Activated CD8-positive, alpha-beta memory T cell treated with anti-CD3 and anti-CD28 coated beads, Interleukin-2, amount 50 U/mL, for 1 hour (primary cell): ENCODE results near the gene SGSM1.
"Not testable (repeated sequence)": the region's sequence is repeated elsewhere in the genome, so short reads cannot be mapped to it uniquely, and the experiment has no call there.

ENCODE experiments used
- DNase-seq: peaks from one replicate; pipeline ENCODE4 v3.0.0-alpha.2; 2020; ENCODE audit errors: extremely low read depth

SGSM1 gene

GRCh38 chr22:24837517-24837916 is 31.5 kb downstream of the SGSM1 start:
- DNase-seq, result not testable (repeated sequence)

- DNase-seq, result no peak
Observed at GRCh38 chr22:24841261-24841660, 35.2 kb downstream of the SGSM1 start.

GRCh38 chr22:24843048-24843447 is 37.0 kb downstream of the SGSM1 start:
- DNase-seq, result no peak

GRCh38 chr22:24845041-24845898 is 39.3 kb downstream of the SGSM1 start:
- no peak for DNase-seq

GRCh38 chr22:24847490-24847889 is 41.5 kb downstream of the SGSM1 start:
- no peak for DNase-seq

- no peak for DNase-seq
Observed at GRCh38 chr22:24848559-24849168, 42.7 kb downstream of the SGSM1 start.

- DNase-seq, result no peak
Observed at GRCh38 chr22:24855794-24856193, 49.8 kb downstream of the SGSM1 start.

- no peak for DNase-seq
Observed at GRCh38 chr22:24857576-24857975, 51.6 kb downstream of the SGSM1 start.

GRCh38 chr22:24859587-24859986 is 53.6 kb downstream of the SGSM1 start:
- no peak for DNase-seq

- DNase-seq, result no peak
Observed at GRCh38 chr22:24865508-24865907, 59.5 kb downstream of the SGSM1 start.

- no peak for DNase-seq
Observed at GRCh38 chr22:24867323-24868022, 61.5 kb downstream of the SGSM1 start.

GRCh38 chr22:24868979-24869378 is 63.0 kb downstream of the SGSM1 start:
- no peak for DNase-seq

GRCh38 chr22:24871611-24872205 is 65.7 kb downstream of the SGSM1 start:
- DNase-seq, result no peak

- DNase-seq, result no peak
Observed at GRCh38 chr22:24873226-24873625, 67.2 kb downstream of the SGSM1 start.

GRCh38 chr22:24875862-24876506 is 70.0 kb downstream of the SGSM1 start:
- DNase-seq, result no peak

GRCh38 chr22:24876700-24877099 is 70.7 kb downstream of the SGSM1 start:
- DNase-seq, result no peak

GRCh38 chr22:24878969-24879368 is 73.0 kb downstream of the SGSM1 start:
- no peak for DNase-seq

GRCh38 chr22:24883432-24883831 is 77.4 kb downstream of the SGSM1 start:
- DNase-seq, result no peak

GRCh38 chr22:24887260-24887659 is 81.2 kb downstream of the SGSM1 start:
- no peak for DNase-seq

- DNase-seq, result no peak
Observed at GRCh38 chr22:24893341-24894070, 87.5 kb downstream of the SGSM1 start.
